HG03457 (cell line): ENCODE measurements around the gene SDHAF2.

ENCODE experiments used
- ATAC-seq: cut with Tn5 transposase; IDR thresholded peaks from one replicate; pipeline ENCODE4 v1.9.1; 2021; ENCODE audit warnings: moderate number of reproducible peaks; ENCODE audit not compliant: unreplicated experiment

Gene SDHAF2

DNA sequence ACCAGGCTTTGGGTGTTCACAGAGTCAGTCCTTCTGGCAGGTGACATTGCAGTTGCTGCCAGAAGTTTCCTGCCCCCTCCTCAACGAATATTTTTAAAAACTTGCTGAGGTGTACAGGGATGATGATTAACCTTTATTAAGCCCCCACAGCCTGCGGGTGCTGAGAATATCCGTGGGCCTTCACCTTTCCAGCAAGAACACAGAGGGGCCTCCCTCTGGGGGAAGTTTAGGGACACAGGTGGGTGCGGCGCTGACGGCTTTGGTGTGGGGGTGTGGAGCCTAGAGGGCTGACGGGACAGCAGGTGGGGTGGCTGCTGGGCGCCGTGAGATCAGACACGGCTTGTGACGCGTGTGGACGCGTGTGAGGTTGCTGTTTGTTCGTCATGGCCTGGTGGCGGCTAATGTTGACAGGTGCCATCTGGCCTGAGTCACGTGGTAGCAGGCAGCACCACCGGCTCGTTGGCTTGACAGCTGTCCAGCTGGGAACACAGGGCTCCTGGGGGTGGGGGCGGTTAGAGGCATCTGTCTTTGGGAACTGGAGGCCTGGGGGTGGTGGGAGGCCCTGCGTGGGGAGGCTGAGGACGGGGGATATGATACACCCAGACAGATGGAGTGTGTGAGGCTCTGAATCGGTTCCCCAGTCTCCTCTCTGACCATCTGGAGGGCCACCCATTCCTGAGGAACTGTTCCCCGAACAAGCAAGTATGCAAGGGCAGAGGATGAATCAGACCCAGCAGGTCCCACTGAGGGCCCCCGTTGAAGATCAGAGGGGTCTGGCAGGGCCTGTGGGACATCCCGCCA, 66.1 kb downstream of the SDHAF2 start:
- ATAC-seq = no peak
